NT2/D1 (cell line): ENCODE data around the gene COL9A2.

Experiments used
- DNase-seq: peaks from one replicate; pipeline ENCODE4 v3.0.0-alpha.2; 2011; ENCODE audit warnings: low read depth, low spot score
- H3K27me3 ChIP-seq: 2 replicates; pipeline ENCODE4 v1.6.0; 2011; ENCODE audit warnings: mild to moderate bottlenecking; ENCODE audit not compliant: insufficient read length, insufficient read depth
- H3K36me3 ChIP-seq: 2 replicates; pipeline ENCODE4 v1.6.1; 2011; ENCODE audit warnings: mild to moderate bottlenecking, low read length, mixed read lengths; ENCODE audit not compliant: insufficient read depth, insufficient read length
- H3K4me1 ChIP-seq: 2 replicates; pipeline ENCODE4 v1.5.1; 2011; ENCODE audit not compliant: insufficient read depth, insufficient read length
- H3K4me3 ChIP-seq: 2 replicates; pipeline ENCODE4 v1.5.1; 2011; ENCODE audit warnings: low read depth; ENCODE audit not compliant: insufficient read length
- H3K9ac ChIP-seq: 2 replicates; pipeline ENCODE4 v1.6.0; 2011; ENCODE audit warnings: low read depth; ENCODE audit not compliant: insufficient read length
- H3K9me3 ChIP-seq: 2 replicates; pipeline ENCODE4 v1.5.1; 2011; ENCODE audit warnings: mild to moderate bottlenecking, low read length; ENCODE audit not compliant: insufficient read depth
- SUZ12 ChIP-seq: IDR thresholded peaks from 2 replicates; pipeline ENCODE4 v1.6.1; 2011; ENCODE audit not compliant: insufficient read length, insufficient read depth; ENCODE audit errors: extremely low read depth
- YY1 ChIP-seq: IDR thresholded peaks from 2 replicates; pipeline ENCODE4 v1.6.1; 2011; ENCODE audit not compliant: insufficient read length, insufficient read depth
- ZNF274 ChIP-seq: IDR thresholded peaks from 2 replicates; pipeline ENCODE4 v1.6.1; 2011; ENCODE audit warnings: mild to moderate bottlenecking, low read depth, low read length

COL9A2 gene

GRCh38 chr1:40274331-40274730, 42.8 kb downstream of the COL9A2 start:
- Histone ChIP-seq H3K9me3 (no peaks in the 10 kb centered on the region), H3K4me1 (peaks cover 1% of the 10 kb centered on the region), H3K27me3 (no peaks in the 10 kb centered on the region), H3K4me3 (no peak overlapping the region), H3K9ac (no peak overlapping the region), H3K36me3 (peaks cover 81% of the 10 kb centered on the region)
- TF ChIP-seq SUZ12 (no peak), ZNF274 (no peak), YY1 (no peak)
- no peak for DNase-seq

GRCh38 chr1:40273547-40274166, 43.4 kb downstream of the COL9A2 start:
- peaks cover 79% of the 10 kb centered on the region for H3K36me3 ChIP-seq
- H3K27me3 ChIP-seq = no peaks in the 10 kb centered on the region
- DNase-seq = no peak
- H3K9me3 ChIP-seq = no peaks in the 10 kb centered on the region
- H3K4me1 ChIP-seq = peaks cover 1% of the 10 kb centered on the region
- H3K4me3 ChIP-seq = no peak overlapping the region
- TF ChIP-seq ZNF274 (no peak), YY1 (no peak), SUZ12 (no peak)
- H3K9ac ChIP-seq = no peak overlapping the region

- Histone ChIP-seq H3K9me3 (no peaks in the 10 kb centered on the region), H3K4me1 (peaks cover 1% of the 10 kb centered on the region), H3K36me3 (peaks cover 84% of the 10 kb centered on the region), H3K27me3 (no peaks in the 10 kb centered on the region), H3K9ac (no peak overlapping the region), H3K4me3 (no peak overlapping the region)
- no peak for DNase-seq
- no peak for TF ChIP-seq SUZ12
- TF ChIP-seq YY1 = no peak
- no peak for TF ChIP-seq ZNF274
Observed at GRCh38 chr1:40272653-40273213, 44.4 kb downstream of the COL9A2 start.

GRCh38 chr1:40270152-40270834, 46.8 kb downstream of the COL9A2 start:
- no peaks in the 10 kb centered on the region for H3K4me1 ChIP-seq
- no peaks in the 10 kb centered on the region for H3K27me3 ChIP-seq
- no peak for DNase-seq
- no peak overlapping the region for H3K9ac ChIP-seq
- H3K4me3 ChIP-seq = no peak overlapping the region
- H3K36me3 ChIP-seq = peaks cover 88% of the 10 kb centered on the region
- H3K9me3 ChIP-seq = no peaks in the 10 kb centered on the region
- TF ChIP-seq YY1 (no peak), SUZ12 (no peak), ZNF274 (no peak)

- no peak for TF ChIP-seq ZNF274
- TF ChIP-seq SUZ12 = no peak
- TF ChIP-seq YY1 = no peak
- Histone ChIP-seq H3K36me3 (peaks cover 94% of the 10 kb centered on the region), H3K9me3 (no peaks in the 10 kb centered on the region), H3K9ac (no peak overlapping the region), H3K4me3 (no peak overlapping the region), H3K4me1 (no peaks in the 10 kb centered on the region), H3K27me3 (no peaks in the 10 kb centered on the region)
- DNase-seq = no peak
Observed at GRCh38 chr1:40268211-40268610, 48.9 kb downstream of the COL9A2 start.

GRCh38 chr1:40267767-40268187, 49.3 kb downstream of the COL9A2 start:
- Histone ChIP-seq H3K4me1 (no peaks in the 10 kb centered on the region), H3K9ac (no peak overlapping the region), H3K9me3 (no peaks in the 10 kb centered on the region), H3K27me3 (no peaks in the 10 kb centered on the region), H3K36me3 (peaks cover 95% of the 10 kb centered on the region), H3K4me3 (no peak overlapping the region)
- no peak for DNase-seq
- no peak for TF ChIP-seq ZNF274

GRCh38 chr1:40266786-40267535, 50.1 kb downstream of the COL9A2 start:
- Histone ChIP-seq H3K9me3 (no peaks in the 10 kb centered on the region), H3K4me1 (no peaks in the 10 kb centered on the region), H3K9ac (no peak overlapping the region), H3K36me3 (peaks cover 95% of the 10 kb centered on the region), H3K4me3 (no peak overlapping the region), H3K27me3 (no peaks in the 10 kb centered on the region)
- TF ChIP-seq ZNF274 (no peak), SUZ12 (no peak), YY1 (no peak)
- no peak for DNase-seq
